SH-SY5Y (cell line): ENCODE measurements around the gene NOB1.

Source experiments
- GATA2 ChIP-seq: IDR thresholded peaks from 2 replicates; pipeline ENCODE4 v1.6.1; 2011; ENCODE audit warnings: mild to moderate bottlenecking, low read depth, low read length
- GATA3 ChIP-seq: IDR thresholded peaks from 2 replicates; pipeline ENCODE4 v1.6.1; 2011; ENCODE audit warnings: low read depth, mild to moderate bottlenecking, low read length, moderate library complexity

Gene NOB1

DNA sequence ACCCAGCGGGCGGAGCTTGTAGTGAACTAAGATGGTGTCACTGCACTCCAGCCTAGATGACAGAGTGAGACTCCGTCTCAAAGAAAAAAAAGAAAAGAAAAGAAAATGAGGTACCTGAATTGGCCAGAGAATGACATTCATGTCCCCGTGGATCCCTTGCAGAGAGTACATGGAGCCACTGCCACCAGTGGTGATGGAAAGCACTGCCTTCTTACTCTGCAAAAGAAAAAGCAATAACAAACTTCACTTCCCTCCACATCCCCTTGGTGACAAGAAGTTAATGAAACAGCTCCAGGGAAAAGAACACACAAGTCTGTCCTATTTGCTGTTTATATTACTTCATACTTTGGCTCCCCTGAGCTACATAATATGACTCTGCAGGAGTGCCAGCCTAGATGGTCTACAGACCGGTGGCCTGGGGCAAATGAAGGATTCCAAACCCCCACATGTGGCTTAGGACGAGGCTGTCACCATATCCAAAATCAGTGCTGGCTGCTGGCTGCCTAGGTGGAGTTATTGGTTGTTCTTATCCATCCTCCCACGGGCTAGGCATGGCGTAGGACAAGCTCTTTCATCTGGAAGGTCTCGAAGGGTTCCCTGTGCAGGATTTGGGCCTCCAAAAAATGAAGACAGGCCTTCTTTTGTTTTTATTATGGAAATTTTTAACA lies 41.7 kb downstream of the NOB1 start:
- TF ChIP-seq GATA2 (no peak), GATA3 (no peak)

DNA sequence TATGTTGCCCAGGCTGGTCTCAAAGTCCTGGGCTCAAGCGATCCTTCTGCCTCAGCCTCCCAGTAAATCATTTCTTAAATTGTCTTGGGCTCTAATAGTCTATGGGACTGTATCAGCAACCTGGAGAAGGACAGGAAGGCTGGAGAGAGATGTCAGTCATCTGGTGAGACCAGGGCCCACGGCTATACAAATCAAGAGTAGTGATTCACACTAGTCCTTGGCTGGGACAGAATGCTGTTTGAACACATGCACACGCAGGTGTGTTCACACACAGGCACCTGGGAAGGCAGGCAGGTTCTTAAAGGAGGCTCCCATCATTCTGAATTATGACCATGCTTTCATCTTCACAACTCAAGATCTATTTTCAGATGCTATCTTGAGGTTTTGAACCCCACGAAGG lies 42.4 kb downstream of the NOB1 start:
- TF ChIP-seq GATA2 (no peak), GATA3 (no peak)

DNA sequence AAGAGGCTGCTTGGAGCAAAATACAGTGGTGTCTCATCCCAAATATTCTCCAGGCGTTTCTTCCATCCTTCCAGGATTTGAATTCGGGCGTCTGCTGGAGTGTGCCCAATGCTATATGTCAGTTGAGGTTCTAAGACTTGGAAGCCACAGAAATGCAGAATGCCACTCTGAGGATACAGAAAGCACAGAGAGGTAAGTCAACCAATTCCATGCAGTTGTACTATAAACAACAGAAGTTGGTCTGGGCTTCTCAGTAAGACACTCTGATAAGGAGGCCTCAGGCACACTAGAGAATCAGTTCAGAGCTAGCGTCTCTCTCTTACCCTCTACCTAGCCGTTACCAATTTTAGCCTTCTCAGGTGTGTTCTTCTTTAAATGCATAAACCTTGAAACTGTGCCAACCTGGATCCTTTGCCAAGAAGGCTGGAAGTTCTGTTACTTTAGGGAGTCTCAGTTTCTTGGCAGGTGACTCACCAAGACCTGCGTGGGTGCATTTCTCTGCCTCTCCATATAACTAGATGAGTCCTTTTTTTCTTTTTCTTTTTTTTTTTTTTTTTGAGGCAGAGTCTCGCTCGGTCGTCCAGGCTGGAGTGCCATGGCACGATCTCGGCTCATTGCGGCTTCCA lies 43.5 kb downstream of the NOB1 start:
- TF ChIP-seq GATA2 (no peak), GATA3 (no peak)

DNA sequence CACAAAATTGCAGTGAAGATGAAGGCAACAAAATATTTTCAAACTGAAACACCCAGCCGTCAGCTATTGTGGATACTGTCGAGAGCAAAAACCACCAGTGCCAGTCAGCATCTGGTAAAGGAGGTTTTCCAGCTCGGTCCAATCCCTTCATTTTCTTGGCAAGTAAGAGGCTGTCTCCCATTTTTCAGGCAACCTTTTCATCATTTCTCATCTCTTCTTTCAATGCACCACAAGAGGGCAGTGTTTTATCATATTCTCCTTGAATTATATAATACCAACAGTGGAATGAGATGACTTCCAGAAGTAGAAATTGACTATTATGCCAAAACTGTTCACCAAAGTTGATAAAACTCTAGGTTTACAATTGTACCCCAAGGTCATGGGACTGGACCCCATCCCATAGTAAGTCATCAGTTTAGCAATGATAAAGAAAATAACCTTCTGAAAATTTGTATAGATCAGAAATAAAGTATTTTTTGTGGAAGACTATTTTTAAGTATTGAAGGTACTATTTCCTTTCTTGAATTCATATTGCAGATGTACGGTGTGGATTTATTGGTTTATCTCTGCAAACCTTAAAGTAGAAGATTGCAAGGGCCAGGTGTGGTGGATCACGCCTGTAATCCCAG lies 45.2 kb downstream of the NOB1 start:
- TF ChIP-seq GATA2 (no peak), GATA3 (no peak)

DNA sequence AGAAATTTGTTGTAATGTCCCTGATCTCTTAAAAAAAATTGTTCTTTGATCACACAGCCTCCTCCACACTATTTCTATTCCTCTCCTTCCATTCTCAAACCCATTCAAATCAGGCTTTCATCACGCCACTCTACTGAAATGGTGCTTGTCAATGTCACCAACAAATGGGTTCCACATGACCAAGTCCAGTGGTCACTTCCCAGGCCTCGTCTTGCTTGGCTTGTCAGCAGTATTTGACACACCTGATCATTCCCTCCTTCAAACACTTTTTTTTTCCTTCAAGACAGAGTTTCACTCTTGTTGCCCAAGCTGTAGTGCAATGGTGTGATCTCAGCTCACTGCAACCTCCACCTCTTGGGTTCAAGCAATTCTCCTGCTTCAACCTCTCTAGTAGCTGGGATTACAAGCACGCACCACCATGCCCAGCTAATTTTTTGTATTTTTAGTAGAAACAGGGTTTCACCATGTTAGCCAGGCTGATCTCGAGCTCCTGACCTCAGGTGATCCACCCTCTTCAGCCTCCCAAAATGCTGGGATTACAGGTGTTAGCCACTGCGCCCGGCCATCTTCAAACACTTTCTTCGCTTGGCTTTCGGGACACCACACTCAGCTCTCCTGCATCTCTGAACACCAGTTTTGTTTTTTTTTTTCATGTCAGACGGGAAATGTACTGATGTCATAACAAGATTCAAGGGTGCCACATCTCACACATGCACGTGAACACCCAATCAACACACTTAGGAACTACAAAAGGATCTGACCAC lies 46.6 kb downstream of the NOB1 start:
- TF ChIP-seq GATA3 (no peak), GATA2 (no peak)

DNA sequence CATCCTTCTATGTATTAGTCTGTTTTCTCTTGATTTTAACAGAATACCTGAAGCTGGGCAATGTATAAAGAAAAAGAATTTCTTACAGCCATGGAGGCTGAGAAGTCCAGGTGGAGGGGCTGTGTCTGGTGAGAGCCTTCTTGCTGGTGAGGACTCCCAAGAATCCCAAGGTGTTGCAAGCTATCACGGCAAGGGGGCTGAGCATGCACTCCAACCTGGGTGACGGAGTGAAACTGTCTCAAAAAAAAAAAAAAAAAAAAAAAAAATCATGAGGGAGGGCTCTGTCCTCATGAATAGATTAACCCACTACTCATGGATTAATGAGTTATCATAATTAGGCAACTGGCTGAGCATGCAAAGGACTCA lies 47.8 kb downstream of the NOB1 start:
- no peak for TF ChIP-seq GATA3
- TF ChIP-seq GATA2 = no peak

DNA sequence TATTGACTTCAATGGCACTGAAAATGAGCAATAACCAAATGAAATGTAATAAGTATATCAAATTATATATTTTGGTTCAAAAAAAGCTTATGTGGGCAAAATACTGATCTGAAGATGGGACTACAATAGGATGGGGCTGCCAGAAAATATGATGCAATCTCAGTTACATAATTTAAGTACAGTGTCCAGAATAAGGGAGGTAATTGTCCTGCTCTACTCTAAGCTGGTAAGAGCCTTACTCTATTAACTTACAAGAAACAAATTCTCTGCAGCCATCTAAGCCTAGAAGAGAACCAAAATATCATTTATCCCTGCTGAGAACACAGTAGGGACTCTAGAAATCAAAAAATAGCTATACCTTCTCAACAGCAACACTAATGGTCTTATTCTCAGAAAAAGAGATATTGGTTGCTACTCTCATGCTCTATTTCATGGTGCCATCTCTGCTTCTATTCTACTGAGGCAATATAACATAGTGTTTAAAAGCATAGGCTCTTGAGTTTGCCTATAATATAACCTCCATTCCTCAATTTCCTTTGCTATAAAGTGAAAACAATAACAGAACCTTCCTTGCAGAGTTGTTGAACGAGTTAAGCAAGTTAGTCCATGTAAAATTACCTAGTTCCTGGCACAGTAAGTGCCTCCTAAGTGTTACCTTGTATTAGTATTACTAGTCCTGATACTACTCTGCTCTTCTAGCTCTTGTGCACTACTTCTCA lies 48.3 kb downstream of the NOB1 start:
- TF ChIP-seq GATA3 (no peak), GATA2 (no peak)

DNA sequence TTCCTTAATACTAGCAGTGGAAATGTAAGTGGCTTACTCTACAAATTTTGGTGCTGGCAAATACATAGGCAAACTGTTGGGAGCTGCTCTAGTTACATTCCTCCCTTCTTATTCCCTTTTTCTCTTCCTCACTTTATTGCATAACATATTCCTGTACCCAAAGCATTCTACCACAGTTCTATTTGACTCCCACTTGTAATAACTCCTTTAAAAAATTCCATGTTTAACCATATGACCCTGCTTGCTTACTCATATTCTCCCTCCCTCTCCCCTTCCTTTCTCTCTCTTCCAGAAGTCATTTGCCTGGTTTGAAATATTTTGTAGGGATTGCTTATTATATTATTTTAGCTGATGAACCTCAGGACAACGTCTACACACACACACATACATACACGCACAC lies 51.1 kb downstream of the NOB1 start:
- no peak for TF ChIP-seq GATA2
- TF ChIP-seq GATA3 = no peak

DNA sequence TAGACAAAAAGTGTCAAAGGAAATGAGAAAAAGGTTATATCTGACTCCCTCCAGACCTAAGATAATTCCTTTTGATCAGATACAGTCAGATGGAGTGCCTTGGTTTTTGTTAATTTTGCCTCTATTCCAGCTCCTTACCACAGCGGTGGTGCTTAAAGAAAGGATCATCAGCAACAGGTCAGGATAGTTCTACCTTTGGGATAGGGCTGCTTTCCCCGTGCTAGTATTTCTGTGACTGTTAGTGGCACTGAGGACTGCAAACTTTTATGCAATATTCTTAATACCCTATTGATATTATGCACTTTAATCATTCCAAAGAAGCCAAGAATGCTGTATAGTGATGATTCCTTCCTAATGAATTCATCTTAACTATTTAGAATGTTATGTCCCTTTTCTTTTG lies 52.9 kb downstream of the NOB1 start:
- TF ChIP-seq GATA2 (no peak), GATA3 (no peak)

DNA sequence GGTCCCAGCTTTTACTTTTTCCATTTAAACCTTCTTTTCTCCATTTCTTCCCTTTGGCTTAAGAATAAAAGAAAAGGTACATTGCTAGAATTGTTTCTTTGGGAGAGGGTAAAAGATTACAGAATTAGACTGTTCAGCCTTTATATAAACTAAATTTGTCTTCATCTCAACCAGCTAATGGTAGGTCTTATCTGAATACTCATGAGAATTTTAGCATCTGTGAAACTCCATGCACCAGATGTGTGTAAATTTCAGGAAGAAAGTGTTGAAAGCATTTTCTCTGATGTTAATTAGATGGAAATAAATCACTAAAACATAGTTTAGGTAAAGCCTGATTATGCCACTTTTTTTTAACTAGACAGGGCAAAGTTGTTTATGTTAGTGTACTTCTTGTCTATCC lies 53.3 kb downstream of the NOB1 start:
- TF ChIP-seq GATA2 (no peak), GATA3 (no peak)

DNA sequence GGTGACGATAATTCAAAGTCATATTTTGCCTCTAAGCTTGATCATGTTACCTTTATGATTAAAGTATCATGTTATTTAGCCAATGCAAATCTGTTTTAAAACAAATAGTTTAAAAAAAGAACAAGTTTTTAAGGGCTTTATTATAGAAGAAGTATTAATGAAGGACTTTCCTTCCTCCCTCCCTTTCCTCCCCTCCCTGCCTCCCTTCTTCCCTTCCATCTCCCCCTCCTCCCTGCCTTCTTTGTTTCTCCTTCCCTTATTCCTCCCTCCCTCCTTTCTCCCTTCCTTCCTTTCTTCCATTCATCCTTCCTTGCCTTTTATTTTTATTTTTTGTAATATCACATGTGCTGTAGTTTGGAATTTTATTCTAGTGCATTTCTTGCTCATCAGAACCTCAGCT lies 54.8 kb downstream of the NOB1 start:
- TF ChIP-seq GATA3 (no peak), GATA2 (no peak)

DNA sequence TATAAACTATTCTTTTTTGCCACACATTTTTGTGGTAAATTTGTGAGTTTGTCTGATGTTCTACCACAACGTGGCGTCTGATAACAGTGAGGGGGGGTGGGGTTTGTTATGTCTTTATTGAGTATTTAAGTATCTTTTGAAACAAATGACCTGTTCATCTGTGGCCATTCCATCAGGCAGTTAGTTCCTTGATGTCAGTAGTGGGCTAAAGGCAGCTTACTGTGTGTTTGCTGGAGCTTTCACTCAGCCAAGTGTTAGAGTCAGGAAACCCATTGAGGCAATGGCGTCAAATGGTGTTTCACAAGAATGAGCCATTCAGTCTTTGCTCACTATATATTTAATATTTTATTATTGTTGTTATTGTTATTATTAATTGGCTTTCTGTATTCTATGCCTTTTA lies 56.3 kb downstream of the NOB1 start:
- TF ChIP-seq GATA2 (no peak), GATA3 (no peak)

DNA sequence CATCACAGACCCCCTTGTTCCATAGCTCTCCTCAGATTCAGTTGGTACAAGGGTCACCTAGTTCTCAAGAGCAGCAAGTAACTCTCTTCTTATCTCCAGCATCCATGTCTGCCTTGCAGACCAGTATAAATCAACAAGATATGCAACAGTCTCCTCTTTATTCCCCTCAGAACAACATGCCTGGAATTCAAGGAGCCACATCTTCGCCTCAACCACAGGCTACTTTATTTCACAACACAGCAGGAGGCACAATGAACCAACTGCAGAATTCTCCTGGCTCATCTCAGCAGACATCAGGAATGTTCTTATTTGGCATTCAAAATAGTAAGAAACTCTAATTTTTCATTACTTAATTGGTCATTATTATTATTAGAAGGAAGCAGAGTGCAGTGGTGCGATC lies 60.8 kb downstream of the NOB1 start:
- TF ChIP-seq GATA3 (no peak), GATA2 (no peak)

DNA sequence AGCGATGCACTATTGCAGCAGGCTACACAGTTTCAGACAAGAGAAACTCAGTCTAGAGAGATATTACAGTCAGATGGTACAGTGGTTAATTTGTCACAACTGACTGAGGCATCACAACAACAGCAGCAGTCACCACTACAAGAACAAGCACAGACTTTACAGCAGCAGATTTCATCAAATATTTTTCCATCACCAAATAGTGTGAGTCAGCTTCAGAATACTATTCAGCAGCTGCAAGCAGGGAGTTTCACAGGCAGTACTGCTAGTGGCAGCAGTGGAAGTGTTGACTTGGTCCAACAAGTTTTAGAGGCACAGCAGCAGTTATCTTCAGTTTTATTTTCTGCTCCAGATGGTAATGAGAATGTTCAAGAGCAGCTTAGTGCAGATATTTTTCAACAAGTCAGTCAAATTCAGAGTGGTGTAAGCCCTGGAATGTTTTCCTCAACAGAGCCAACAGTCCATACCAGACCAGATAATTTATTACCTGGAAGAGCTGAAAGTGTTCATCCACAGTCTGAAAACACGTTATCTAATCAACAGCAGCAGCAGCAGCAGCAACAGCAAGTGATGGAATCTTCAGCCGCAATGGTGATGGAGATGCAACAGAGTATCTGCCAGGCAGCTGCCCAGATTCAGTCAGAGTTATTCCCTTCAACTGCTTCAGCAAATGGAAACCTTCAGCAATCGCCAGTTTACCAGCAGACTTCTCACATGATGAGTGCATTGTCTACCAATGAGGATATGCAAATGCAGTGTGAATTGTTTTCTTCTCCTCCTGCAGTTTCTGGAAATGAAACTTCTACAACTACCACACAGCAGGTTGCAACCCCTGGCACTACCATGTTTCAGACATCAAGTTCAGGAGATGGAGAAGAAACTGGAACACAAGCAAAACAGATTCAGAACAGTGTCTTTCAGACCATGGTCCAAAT lies 62.5 kb downstream of the NOB1 start:
- no peak for TF ChIP-seq GATA3
- TF ChIP-seq GATA2 = no peak
